ENCODE data around the gene POLD3. TPM values are rescaled to one million over a fixed set of nuclear protein-coding genes. Genes with fewer than 3 reads are reported as not detected.
"Not testable (repeated sequence)": the region's sequence is repeated elsewhere in the genome, so short reads cannot be mapped to it uniquely, and the experiment has no call there.

The POLD3 gene
- total and polyA plus RNA-seq, 2 of the 8 experiments (the other 6 are each of a cell fraction or from before 2014, with no cell fraction given): 18.1 to 29.3 TPM

GRCh38 chr11:74659124-74659523, 66.7 kb downstream of the POLD3 start:
- H2AFZ ChIP-seq (ENCODE audit: low read length); H3K14ac ChIP-seq (ENCODE audit: insufficient read length); H3K23me2 ChIP-seq (ENCODE audit: low read depth, low read length); H2AK5ac ChIP-seq (ENCODE audit: low read depth, low read length); H2BK20ac ChIP-seq (ENCODE audit: low read length); H3K36me3 ChIP-seq (ENCODE audit: control insufficient read depth in 2 of 4, insufficient read depth in 4 of 4, low read length in 3 of 4); H3K4me3 ChIP-seq (ENCODE audit: extremely low read depth in 1 of 4, insufficient read depth in 2 of 4, low read depth in 3 of 4, low read length in 4 of 4); H3K4me1 ChIP-seq (replicated peaks in 1 of 4; ENCODE audit: control insufficient read depth in 3 of 4, insufficient read depth in 4 of 4, low read length in 3 of 4); H2BK5ac ChIP-seq (ENCODE audit: low read depth, low read length); H4K8ac ChIP-seq (ENCODE audit: extremely low read depth, insufficient read depth, low read length); FAIRE-seq; H3K27me3 ChIP-seq (replicated peaks in 1 of 4; ENCODE audit: control insufficient read depth in 3 of 4, extremely low read depth in 1 of 4, insufficient read depth in 3 of 4, low read length in 3 of 4); H4K91ac ChIP-seq (replicated peaks; ENCODE audit: insufficient read length, low read length); DNase-seq (ENCODE audit: low read depth in 1 of 2, low spot score in 2 of 2); H3K56ac ChIP-seq (replicated peaks; ENCODE audit: insufficient read length, low read depth, low read length); POLR2A ChIA-PET (ENCODE audit: partially characterized antibody); H3K18ac ChIP-seq (ENCODE audit: extremely low read depth, low read length); H3K27ac ChIP-seq (ENCODE audit: low read depth, low read length); H3K79me1 ChIP-seq (ENCODE audit: low read depth, low read length); H4K20me1 ChIP-seq (replicated peaks in 1 of 2; ENCODE audit: control insufficient read depth in 1 of 2, insufficient read depth in 2 of 2, low read length in 2 of 2); H3K4me2 ChIP-seq (ENCODE audit: insufficient read depth in 1 of 2, low read depth in 2 of 2, low read length in 2 of 2); H2BK15ac ChIP-seq (ENCODE audit: low read length); H3K9ac ChIP-seq (replicated peaks in 1 of 4; ENCODE audit: extremely low read depth in 1 of 4, low read depth in 3 of 4, low read length in 3 of 4); H2BK12ac ChIP-seq (ENCODE audit: low read depth, low read length); H4K5ac ChIP-seq (ENCODE audit: insufficient read length, low read depth, low read length); H3K79me2 ChIP-seq (ENCODE audit: control insufficient read depth in 1 of 2, insufficient read depth in 2 of 2, low read length in 2 of 2); H3K4ac ChIP-seq (replicated peaks; ENCODE audit: insufficient read length, low read depth, low read length); H2BK120ac ChIP-seq (replicated peaks; ENCODE audit: low read depth, low read length); H3K23ac ChIP-seq (ENCODE audit: insufficient read length): not testable (repeated sequence)
- WGBS, 2 experiments (ENCODE audit: extremely low coverage in 1 of 2, insufficient coverage in 1 of 2, insufficient read length in 1 of 2, insufficient replicate concordance in 2 of 2, low coverage in 1 of 2, low lambda C conversion rate in 2 of 2, missing lambda C conversion rate in 1 of 2): 67% methylated on average over 3 of the region's 4 CpGs; no CpG with 5 or more reads in 1 of the 2 experiments
- CTCF ChIA-PET (ENCODE audit: partially characterized antibody): interaction anchor here (0.7 to 1.6 kb wide), 2 partner anchors 11 to 37 kb away, joined by 3 to 4 read pairs; no protein-coding TSS in a partner anchor
- H3K9me3 ChIP-seq (ENCODE audit: insufficient read depth in 2 of 2, low read depth in 1 of 2, low read length in 1 of 2): peaks cover 0 to 13% of the 10 kb centered on the region in 2 experiments; a peak in 1 of 4 replicates
